Calu3 (cell line): ENCODE measurements around the gene NSUN6. TPM values are rescaled to one million over a fixed set of nuclear protein-coding genes. Genes with fewer than 3 reads are reported as not detected.
A peak's percentile ranks its signal among the peaks of the same experiment; 100 is the strongest.
"Not testable (repeated sequence)": the region's sequence is repeated elsewhere in the genome, so short reads cannot be mapped to it uniquely, and the experiment has no call there.

Experiments
- BruUV-seq: library from RNA; stranded (reverse); fragments of 400-500 nt; replicated peaks from 2 replicates; lab custom pipeline; 2021; lab: Mats Ljungman, UMichigan
- CTCF ChIA-PET: fragments of 300-600 bp; sonication (Branson Sonifier 250); formaldehyde crosslinking; loops from one replicate; lab custom pipeline; 2022; ENCODE audit warnings: antibody characterized with exemption; lab: Charles Lee
- DNase-seq: peaks from one replicate; pipeline ENCODE4 v3.0.0; 2022
- H3K27ac Mint-ChIP-seq: one replicate; pipeline ENCODE4 v1.8.0; 2022; ENCODE audit warnings: mixed read lengths; ENCODE audit not compliant: unreplicated experiment
- H3K27me3 Mint-ChIP-seq: one replicate; pipeline ENCODE4 v1.8.0; 2022; ENCODE audit warnings: mixed read lengths; ENCODE audit not compliant: unreplicated experiment
- H3K36me3 Mint-ChIP-seq: one replicate; pipeline ENCODE4 v1.8.0; 2022; ENCODE audit warnings: mild to moderate bottlenecking, moderate library complexity, mixed read lengths; ENCODE audit not compliant: insufficient read depth, unreplicated experiment
- H3K4me1 Mint-ChIP-seq: one replicate; pipeline ENCODE4 v1.8.0; 2022; ENCODE audit warnings: mild to moderate bottlenecking, low read depth, mixed read lengths; ENCODE audit not compliant: unreplicated experiment
- H3K4me3 Mint-ChIP-seq: one replicate; pipeline ENCODE4 v1.8.0; 2022; ENCODE audit warnings: mild to moderate bottlenecking, low read depth, moderate library complexity, mixed read lengths; ENCODE audit not compliant: unreplicated experiment
- H3K9me3 Mint-ChIP-seq: one replicate; pipeline ENCODE4 v1.8.0; 2022; ENCODE audit warnings: low read depth, mixed read lengths; ENCODE audit not compliant: unreplicated experiment
- CTCF ChIP-seq: fragments of 200-600 bp; IDR thresholded peaks from one replicate; pipeline ENCODE4 v1.8.0; 2022; ENCODE audit warnings: antibody characterized with exemption; ENCODE audit not compliant: unreplicated experiment
- intact Hi-C: fragments of 100-400 bp; cut with micrococcal nuclease; formaldehyde crosslinking; loops from one replicate; pipeline ENCODE4 v1.10.0; 2022; ENCODE audit not compliant: unreplicated experiment
- total RNA-seq: library from RNA; stranded (reverse); gene quantifications from 2 replicates; pipeline ENCODE4 v1.2.3, GENCODE V29; 2022

Gene NSUN6
- total RNA-seq, 1 experiment from 2014 or later: 10.5 TPM

- no peaks in the 10 kb centered on the region for H3K9me3 Mint-ChIP-seq
- CTCF ChIA-PET: no interaction called here
- H3K4me1 Mint-ChIP-seq: peaks cover 8% of the 10 kb centered on the region
- no peak for DNase-seq
- TF ChIP-seq CTCF: no peak
- no peaks in the 10 kb centered on the region for H3K27me3 Mint-ChIP-seq
- peak overlapping the region; percentile 92 for H3K27ac Mint-ChIP-seq
- peaks cover 21% of the 10 kb centered on the region for H3K36me3 Mint-ChIP-seq
- H3K4me3 Mint-ChIP-seq: peak overlapping the region; percentile 85
- intact Hi-C loops: loop anchor here (5.0 kb wide), 1 partner anchor 38 kb away; no protein-coding TSS in a partner anchor
- BruUV-seq: no TSS peak
Measured at GRCh38 chr10:18650404-18650997, 886 bp downstream of the NSUN6 start.

- no peaks in the 10 kb centered on the region for H3K9me3 Mint-ChIP-seq
- no peaks in the 10 kb centered on the region for H3K27me3 Mint-ChIP-seq
- H3K4me1 Mint-ChIP-seq: peaks cover 8% of the 10 kb centered on the region
- intact Hi-C loops: no loop called here
- no peak for TF ChIP-seq CTCF
- BruUV-seq: no TSS peak
- no peak for DNase-seq
- H3K36me3 Mint-ChIP-seq: peaks cover 22% of the 10 kb centered on the region
- H3K27ac Mint-ChIP-seq: peak overlapping the region; percentile 92
- CTCF ChIA-PET: no interaction called here
- peak overlapping the region; percentile 85 for H3K4me3 Mint-ChIP-seq
Measured at GRCh38 chr10:18649364-18649959, 1.9 kb downstream of the NSUN6 start.

- no peak overlapping the region for H3K27ac Mint-ChIP-seq
- no TSS peak for BruUV-seq
- no peak for DNase-seq
- CTCF ChIA-PET: no interaction called here
- no peaks in the 10 kb centered on the region for H3K9me3 Mint-ChIP-seq
- H3K4me1 Mint-ChIP-seq: peaks cover 8% of the 10 kb centered on the region
- no peak overlapping the region for H3K4me3 Mint-ChIP-seq
- H3K36me3 Mint-ChIP-seq: peaks cover 28% of the 10 kb centered on the region
- intact Hi-C loops: no loop called here
- H3K27me3 Mint-ChIP-seq: no peaks in the 10 kb centered on the region
- no peak for TF ChIP-seq CTCF
Measured at GRCh38 chr10:18647945-18648344, 3.4 kb downstream of the NSUN6 start.

- CTCF ChIA-PET: no interaction called here
- Mint-ChIP-seq H3K4me1 (peaks cover 8% of the 10 kb centered on the region), H3K27ac (no peak overlapping the region), H3K36me3 (peaks cover 23% of the 10 kb centered on the region), H3K9me3 (no peaks in the 10 kb centered on the region), H3K27me3 (no peaks in the 10 kb centered on the region), H3K4me3 (no peak overlapping the region)
- no TSS peak for BruUV-seq
- intact Hi-C loops: no loop called here
- TF ChIP-seq CTCF: no peak
- no peak for DNase-seq
Measured at GRCh38 chr10:18647151-18647550, 4.2 kb downstream of the NSUN6 start.

GRCh38 chr10:18639719-18640118 lies 11.7 kb downstream of the NSUN6 start:
- H3K9me3 Mint-ChIP-seq, H3K4me1 Mint-ChIP-seq, DNase-seq, CTCF ChIA-PET, H3K4me3 Mint-ChIP-seq, H3K36me3 Mint-ChIP-seq, H3K27me3 Mint-ChIP-seq, H3K27ac Mint-ChIP-seq, BruUV-seq, intact Hi-C loops: not testable (repeated sequence)

GRCh38 chr10:18637400-18637799 lies 14.0 kb downstream of the NSUN6 start:
- H3K4me1 Mint-ChIP-seq, H3K27ac Mint-ChIP-seq, DNase-seq, H3K27me3 Mint-ChIP-seq, H3K9me3 Mint-ChIP-seq, intact Hi-C loops, H3K4me3 Mint-ChIP-seq, H3K36me3 Mint-ChIP-seq, BruUV-seq: not testable (repeated sequence)
- CTCF ChIA-PET: interaction anchor here (0.7 kb wide), 1 partner anchor 39 kb away, joined by 5 read pairs; no protein-coding TSS in a partner anchor
